ENCODE measurements around the gene AKR1B1.

- TF ChIP-seq CTCF (IDR thresholded peaks at IDR 0.05) (no peak), ZFX (IDR thresholded peaks at IDR 0.05; ENCODE audit: borderline replicate concordance) (no peak)
These were observed 34.2 kb upstream of the AKR1B1 start for GRCh38 chr7:134493091-134493490.

Data from 22Rv1 (cell line).